ENCODE data around the gene CTXND2.

DNA sequence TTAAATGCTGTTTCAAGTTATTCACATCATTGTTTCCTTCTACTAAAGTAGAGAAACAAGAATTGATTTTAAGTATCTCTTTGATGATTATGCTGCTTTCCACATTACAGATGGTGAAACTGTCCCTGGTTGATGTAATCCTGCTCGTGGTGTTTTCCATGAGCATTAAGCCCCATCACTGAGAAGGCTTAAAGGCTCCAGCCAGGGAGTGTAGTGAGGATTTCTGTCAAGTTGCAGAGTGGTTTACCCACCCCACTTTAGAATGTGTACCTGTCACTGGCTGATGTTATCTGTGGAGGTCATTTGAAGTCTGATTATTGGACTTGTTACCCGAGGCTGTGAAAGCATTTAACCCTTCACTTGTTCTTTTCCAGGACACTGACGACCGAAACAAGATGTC is 74.8 kb downstream of the CTXND2 start:
- TF ChIP-seq, protein P1, sequence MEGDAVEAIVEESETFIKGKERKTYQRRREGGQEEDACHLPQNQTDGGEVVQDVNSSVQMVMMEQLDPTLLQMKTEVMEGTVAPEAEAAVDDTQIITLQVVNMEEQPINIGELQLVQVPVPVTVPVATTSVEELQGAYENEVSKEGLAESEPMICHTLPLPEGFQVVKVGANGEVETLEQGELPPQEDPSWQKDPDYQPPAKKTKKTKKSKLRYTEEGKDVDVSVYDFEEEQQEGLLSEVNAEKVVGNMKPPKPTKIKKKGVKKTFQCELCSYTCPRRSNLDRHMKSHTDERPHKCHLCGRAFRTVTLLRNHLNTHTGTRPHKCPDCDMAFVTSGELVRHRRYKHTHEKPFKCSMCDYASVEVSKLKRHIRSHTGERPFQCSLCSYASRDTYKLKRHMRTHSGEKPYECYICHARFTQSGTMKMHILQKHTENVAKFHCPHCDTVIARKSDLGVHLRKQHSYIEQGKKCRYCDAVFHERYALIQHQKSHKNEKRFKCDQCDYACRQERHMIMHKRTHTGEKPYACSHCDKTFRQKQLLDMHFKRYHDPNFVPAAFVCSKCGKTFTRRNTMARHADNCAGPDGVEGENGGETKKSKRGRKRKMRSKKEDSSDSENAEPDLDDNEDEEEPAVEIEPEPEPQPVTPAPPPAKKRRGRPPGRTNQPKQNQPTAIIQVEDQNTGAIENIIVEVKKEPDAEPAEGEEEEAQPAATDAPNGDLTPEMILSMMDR (IDR thresholded peaks at IDR 0.05; ENCODE audit: low read depth, low read length, poor library complexity, severe bottlenecking) = no peak
- no peak for TF ChIP-seq EZH2phosphoT487 (IDR thresholded peaks at IDR 0.05; ENCODE audit: borderline replicate concordance, low read length)
